ENCODE data around the gene GABRD. TPM values are rescaled to one million over a fixed set of nuclear protein-coding genes. Genes with fewer than 3 reads are reported as not detected.

Gene GABRD
- total RNA-seq, 1 experiment from 2014 or later, result 1.7 TPM

- POLR2A ChIA-PET, result no interaction called here
- Mint-ChIP-seq H3K9me3 (peaks cover 13% of the 10 kb centered on the region), H3K27me3 (ENCODE audit: low read depth) (no peaks in the 10 kb centered on the region; the same call in 1 of the 2 replicates), H3K36me3 (peaks cover 6% of the 10 kb centered on the region; the same call in 1 of the 2 replicates), H3K4me3 (no peak overlapping the region), H3K27ac (no peak overlapping the region), H3K4me1 (no peaks in the 10 kb centered on the region)
- CTCF ChIA-PET, result no interaction called here
- ATAC-seq (no peak), DNase-seq (ENCODE audit: low spot score) (no peak)
- TF ChIP-seq, protein P1, sequence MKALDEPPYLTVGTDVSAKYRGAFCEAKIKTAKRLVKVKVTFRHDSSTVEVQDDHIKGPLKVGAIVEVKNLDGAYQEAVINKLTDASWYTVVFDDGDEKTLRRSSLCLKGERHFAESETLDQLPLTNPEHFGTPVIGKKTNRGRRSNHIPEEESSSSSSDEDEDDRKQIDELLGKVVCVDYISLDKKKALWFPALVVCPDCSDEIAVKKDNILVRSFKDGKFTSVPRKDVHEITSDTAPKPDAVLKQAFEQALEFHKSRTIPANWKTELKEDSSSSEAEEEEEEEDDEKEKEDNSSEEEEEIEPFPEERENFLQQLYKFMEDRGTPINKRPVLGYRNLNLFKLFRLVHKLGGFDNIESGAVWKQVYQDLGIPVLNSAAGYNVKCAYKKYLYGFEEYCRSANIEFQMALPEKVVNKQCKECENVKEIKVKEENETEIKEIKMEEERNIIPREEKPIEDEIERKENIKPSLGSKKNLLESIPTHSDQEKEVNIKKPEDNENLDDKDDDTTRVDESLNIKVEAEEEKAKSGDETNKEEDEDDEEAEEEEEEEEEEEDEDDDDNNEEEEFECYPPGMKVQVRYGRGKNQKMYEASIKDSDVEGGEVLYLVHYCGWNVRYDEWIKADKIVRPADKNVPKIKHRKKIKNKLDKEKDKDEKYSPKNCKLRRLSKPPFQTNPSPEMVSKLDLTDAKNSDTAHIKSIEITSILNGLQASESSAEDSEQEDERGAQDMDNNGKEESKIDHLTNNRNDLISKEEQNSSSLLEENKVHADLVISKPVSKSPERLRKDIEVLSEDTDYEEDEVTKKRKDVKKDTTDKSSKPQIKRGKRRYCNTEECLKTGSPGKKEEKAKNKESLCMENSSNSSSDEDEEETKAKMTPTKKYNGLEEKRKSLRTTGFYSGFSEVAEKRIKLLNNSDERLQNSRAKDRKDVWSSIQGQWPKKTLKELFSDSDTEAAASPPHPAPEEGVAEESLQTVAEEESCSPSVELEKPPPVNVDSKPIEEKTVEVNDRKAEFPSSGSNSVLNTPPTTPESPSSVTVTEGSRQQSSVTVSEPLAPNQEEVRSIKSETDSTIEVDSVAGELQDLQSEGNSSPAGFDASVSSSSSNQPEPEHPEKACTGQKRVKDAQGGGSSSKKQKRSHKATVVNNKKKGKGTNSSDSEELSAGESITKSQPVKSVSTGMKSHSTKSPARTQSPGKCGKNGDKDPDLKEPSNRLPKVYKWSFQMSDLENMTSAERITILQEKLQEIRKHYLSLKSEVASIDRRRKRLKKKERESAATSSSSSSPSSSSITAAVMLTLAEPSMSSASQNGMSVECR (CRISPR knock-in tag; IDR thresholded peaks at IDR 0.05; ENCODE audit: borderline replicate concordance), result no peak
- TF ChIP-seq PRDM15 (CRISPR knock-in tag; IDR thresholded peaks at IDR 0.05), result no peak
- no peak for TF ChIP-seq ZNF281 (CRISPR knock-in tag; IDR thresholded peaks at IDR 0.05)
- TF ChIP-seq TCF7 (CRISPR knock-in tag; IDR thresholded peaks at IDR 0.05; ENCODE audit: low read depth), result no peak
- TF ChIP-seq, protein P2, sequence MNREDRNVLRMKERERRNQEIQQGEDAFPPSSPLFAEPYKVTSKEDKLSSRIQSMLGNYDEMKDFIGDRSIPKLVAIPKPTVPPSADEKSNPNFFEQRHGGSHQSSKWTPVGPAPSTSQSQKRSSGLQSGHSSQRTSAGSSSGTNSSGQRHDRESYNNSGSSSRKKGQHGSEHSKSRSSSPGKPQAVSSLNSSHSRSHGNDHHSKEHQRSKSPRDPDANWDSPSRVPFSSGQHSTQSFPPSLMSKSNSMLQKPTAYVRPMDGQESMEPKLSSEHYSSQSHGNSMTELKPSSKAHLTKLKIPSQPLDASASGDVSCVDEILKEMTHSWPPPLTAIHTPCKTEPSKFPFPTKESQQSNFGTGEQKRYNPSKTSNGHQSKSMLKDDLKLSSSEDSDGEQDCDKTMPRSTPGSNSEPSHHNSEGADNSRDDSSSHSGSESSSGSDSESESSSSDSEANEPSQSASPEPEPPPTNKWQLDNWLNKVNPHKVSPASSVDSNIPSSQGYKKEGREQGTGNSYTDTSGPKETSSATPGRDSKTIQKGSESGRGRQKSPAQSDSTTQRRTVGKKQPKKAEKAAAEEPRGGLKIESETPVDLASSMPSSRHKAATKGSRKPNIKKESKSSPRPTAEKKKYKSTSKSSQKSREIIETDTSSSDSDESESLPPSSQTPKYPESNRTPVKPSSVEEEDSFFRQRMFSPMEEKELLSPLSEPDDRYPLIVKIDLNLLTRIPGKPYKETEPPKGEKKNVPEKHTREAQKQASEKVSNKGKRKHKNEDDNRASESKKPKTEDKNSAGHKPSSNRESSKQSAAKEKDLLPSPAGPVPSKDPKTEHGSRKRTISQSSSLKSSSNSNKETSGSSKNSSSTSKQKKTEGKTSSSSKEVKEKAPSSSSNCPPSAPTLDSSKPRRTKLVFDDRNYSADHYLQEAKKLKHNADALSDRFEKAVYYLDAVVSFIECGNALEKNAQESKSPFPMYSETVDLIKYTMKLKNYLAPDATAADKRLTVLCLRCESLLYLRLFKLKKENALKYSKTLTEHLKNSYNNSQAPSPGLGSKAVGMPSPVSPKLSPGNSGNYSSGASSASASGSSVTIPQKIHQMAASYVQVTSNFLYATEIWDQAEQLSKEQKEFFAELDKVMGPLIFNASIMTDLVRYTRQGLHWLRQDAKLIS (CRISPR knock-in tag; IDR thresholded peaks at IDR 0.05; ENCODE audit: borderline replicate concordance), result no peak
- TF ChIP-seq ZNF232 (CRISPR knock-in tag; IDR thresholded peaks at IDR 0.05), result no peak
- TF ChIP-seq NFATC4 (CRISPR knock-in tag; IDR thresholded peaks at IDR 0.05), result no peak
- no peak for TF ChIP-seq TEAD4 (CRISPR knock-in tag; IDR thresholded peaks at IDR 0.05)
- TF ChIP-seq TP53 (CRISPR knock-in tag; IDR thresholded peaks at IDR 0.05), result no peak
- no peak for TF ChIP-seq CREB1 (CRISPR knock-in tag; IDR thresholded peaks at IDR 0.05)
- no peak for TF ChIP-seq ZNF219 (CRISPR knock-in tag; IDR thresholded peaks at IDR 0.05; ENCODE audit: borderline replicate concordance)
- no peak for TF ChIP-seq FOXK1 (CRISPR knock-in tag; IDR thresholded peaks at IDR 0.05)
- TF ChIP-seq NR3C1 (CRISPR knock-in tag; conservative IDR thresholded peaks at IDR 0.05; ENCODE audit: low read depth), result no peak
- TF ChIP-seq ZNF671 (CRISPR knock-in tag; IDR thresholded peaks at IDR 0.05), result no peak
- TF ChIP-seq SP1 (CRISPR knock-in tag; conservative IDR thresholded peaks at IDR 0.05), result no peak
- TF ChIP-seq, protein P3, sequence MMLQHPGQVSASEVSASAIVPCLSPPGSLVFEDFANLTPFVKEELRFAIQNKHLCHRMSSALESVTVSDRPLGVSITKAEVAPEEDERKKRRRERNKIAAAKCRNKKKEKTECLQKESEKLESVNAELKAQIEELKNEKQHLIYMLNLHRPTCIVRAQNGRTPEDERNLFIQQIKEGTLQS (CRISPR knock-in tag; conservative IDR thresholded peaks at IDR 0.05), result no peak
- no peak for TF ChIP-seq GRHL2 (CRISPR knock-in tag; IDR thresholded peaks at IDR 0.05; ENCODE audit: insufficient replicate concordance, severe bottlenecking)
- TF ChIP-seq NR2C2 (CRISPR knock-in tag; IDR thresholded peaks at IDR 0.05), result no peak
- TF ChIP-seq SMAD3 (CRISPR knock-in tag; IDR thresholded peaks at IDR 0.05; ENCODE audit: borderline replicate concordance), result no peak
- no peak for TF ChIP-seq ZNF138 (CRISPR knock-in tag; conservative IDR thresholded peaks at IDR 0.05)
These were observed 36.5 kb upstream of the GABRD start for GRCh38 chr1:1982379-1983232.
